ENCODE results near the gene ZNF454.

The ZNF454 gene

GRCh38 chr5:178940569-178941360 lies at the start of gene ZNF454:
ZNF454 (plus strand) TSS chr5:178941198; CDS start chr5:178942792, 1,594 bp downstream.
- H3K27me3 ChIP-seq, result peaks cover 30% of the 10 kb centered on the region
- peaks cover 42% of the 10 kb centered on the region for H3K9me3 ChIP-seq
- no peak within 1 kb of the TSS for H3K27ac ChIP-seq
- no peak for TF ChIP-seq CTCF (IDR thresholded peaks at IDR 0.05)
- no peaks in the 10 kb centered on the region for H3K36me3 ChIP-seq
- no peaks in the 10 kb centered on the region for H3K4me1 ChIP-seq (ENCODE audit: control insufficient read depth in 1 of 2, insufficient read depth in 1 of 2, low read depth in 1 of 2, low read length in 1 of 2)
- H3K4me3 ChIP-seq (ENCODE audit: low read depth in 1 of 2, low read length in 1 of 2), result no peak within 1 kb of the TSS

GRCh38 chr5:178895615-178896571 lies 45.1 kb upstream of the ZNF454 start, which contains the start of gene ZFP2:
ZFP2 (plus strand) TSS chr5:178895913; CDS start chr5:178931314, 35,401 bp downstream.
- Histone ChIP-seq H3K27me3 (peaks cover 56% of the 10 kb centered on the region), H3K4me1 (ENCODE audit: control insufficient read depth in 1 of 2, insufficient read depth in 1 of 2, low read depth in 1 of 2, low read length in 1 of 2) (no peaks in the 10 kb centered on the region), H3K27ac (no peak within 1 kb of the TSS), H3K4me3 (ENCODE audit: low read depth in 1 of 2, low read length in 1 of 2) (no peak within 1 kb of the TSS), H3K9me3 (peaks cover 7% of the 10 kb centered on the region), H3K36me3 (no peaks in the 10 kb centered on the region)
- no peak for TF ChIP-seq CTCF (IDR thresholded peaks at IDR 0.05)

GRCh38 chr5:178899289-178899688 lies 41.7 kb upstream of the ZNF454 start:
- Histone ChIP-seq H3K4me1 (ENCODE audit: control insufficient read depth in 1 of 2, insufficient read depth in 1 of 2, low read depth in 1 of 2, low read length in 1 of 2) (no peaks in the 10 kb centered on the region), H3K27me3 (peaks cover 46% of the 10 kb centered on the region), H3K9me3 (peaks cover 10% of the 10 kb centered on the region), H3K27ac (no peak overlapping the region), H3K4me3 (ENCODE audit: low read depth in 1 of 2, low read length in 1 of 2) (no peak overlapping the region), H3K36me3 (no peaks in the 10 kb centered on the region)
- TF ChIP-seq CTCF (IDR thresholded peaks at IDR 0.05), result no peak

GRCh38 chr5:178902849-178903248 lies 38.1 kb upstream of the ZNF454 start:
- Histone ChIP-seq H3K27me3 (peaks cover 10% of the 10 kb centered on the region), H3K4me1 (ENCODE audit: control insufficient read depth in 1 of 2, insufficient read depth in 1 of 2, low read depth in 1 of 2, low read length in 1 of 2) (no peaks in the 10 kb centered on the region), H3K9me3 (peaks cover 8% of the 10 kb centered on the region), H3K36me3 (no peaks in the 10 kb centered on the region), H3K4me3 (ENCODE audit: low read depth in 1 of 2, low read length in 1 of 2) (no peak overlapping the region), H3K27ac (no peak overlapping the region)
- TF ChIP-seq CTCF (IDR thresholded peaks at IDR 0.05), result no peak

- no peaks in the 10 kb centered on the region for H3K27me3 ChIP-seq
- no peak for TF ChIP-seq CTCF (IDR thresholded peaks at IDR 0.05)
- peaks cover 57% of the 10 kb centered on the region for H3K9me3 ChIP-seq
- no peaks in the 10 kb centered on the region for H3K36me3 ChIP-seq
- no peaks in the 10 kb centered on the region for H3K4me1 ChIP-seq (ENCODE audit: control insufficient read depth in 1 of 2, insufficient read depth in 1 of 2, low read depth in 1 of 2, low read length in 1 of 2)
- H3K27ac ChIP-seq, result no peak overlapping the region
- H3K4me3 ChIP-seq (ENCODE audit: low read depth in 1 of 2, low read length in 1 of 2), result no peak overlapping the region
Measured at GRCh38 chr5:178931846-178932760, 8.9 kb upstream of the ZNF454 start.
